ENCODE data around the gene PLEKHB2.
"Not testable (repeated sequence)": the region's sequence is repeated elsewhere in the genome, so short reads cannot be mapped to it uniquely, and the experiment has no call there.

PLEKHB2 gene

DNA sequence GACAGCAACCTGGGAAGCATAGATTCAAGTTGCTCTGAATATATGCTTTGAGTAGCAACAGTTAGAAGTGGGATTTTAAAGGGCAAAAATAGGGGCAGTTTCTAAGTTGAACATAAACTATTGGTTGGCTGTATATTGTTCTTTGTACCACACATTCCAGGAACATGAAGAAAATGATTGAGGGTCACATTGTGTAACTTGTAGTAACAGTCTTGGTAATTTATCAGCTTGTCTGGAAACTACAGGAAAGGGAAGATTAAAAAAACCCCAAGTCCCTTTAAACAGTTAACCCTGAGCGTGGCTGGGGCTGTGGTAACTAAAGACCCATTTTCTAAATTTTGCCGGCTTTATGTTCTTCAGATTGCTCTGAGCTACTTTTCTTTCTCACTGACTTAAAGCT, 7.4 kb downstream of the PLEKHB2 start:
- peaks cover 25% of the 10 kb centered on the region for H3K36me3 ChIP-seq (ENCODE audit: insufficient read depth, low read length)
- H3K9ac ChIP-seq (ENCODE audit: insufficient read length), result no peak overlapping the region
- no peak for TF ChIP-seq EZH2 (IDR thresholded peaks at IDR 0.05)
- no peak for TF ChIP-seq POLR2AphosphoS5 (IDR thresholded peaks at IDR 0.05; ENCODE audit: borderline replicate concordance, low read depth, low read length)
- no peak for TF ChIP-seq FOXP2 (optimal IDR thresholded peaks at IDR 0.05; ENCODE audit: control extremely low read depth, extremely low read length, insufficient read depth)
- DNase-seq (ENCODE audit: low read depth, low spot score), result no peak
- H3K27ac ChIP-seq, result no peak overlapping the region
- H3K4me3 ChIP-seq, result no peak overlapping the region
- H3K9me3 ChIP-seq (ENCODE audit: low read depth, low read length), result no peaks in the 10 kb centered on the region

DNA sequence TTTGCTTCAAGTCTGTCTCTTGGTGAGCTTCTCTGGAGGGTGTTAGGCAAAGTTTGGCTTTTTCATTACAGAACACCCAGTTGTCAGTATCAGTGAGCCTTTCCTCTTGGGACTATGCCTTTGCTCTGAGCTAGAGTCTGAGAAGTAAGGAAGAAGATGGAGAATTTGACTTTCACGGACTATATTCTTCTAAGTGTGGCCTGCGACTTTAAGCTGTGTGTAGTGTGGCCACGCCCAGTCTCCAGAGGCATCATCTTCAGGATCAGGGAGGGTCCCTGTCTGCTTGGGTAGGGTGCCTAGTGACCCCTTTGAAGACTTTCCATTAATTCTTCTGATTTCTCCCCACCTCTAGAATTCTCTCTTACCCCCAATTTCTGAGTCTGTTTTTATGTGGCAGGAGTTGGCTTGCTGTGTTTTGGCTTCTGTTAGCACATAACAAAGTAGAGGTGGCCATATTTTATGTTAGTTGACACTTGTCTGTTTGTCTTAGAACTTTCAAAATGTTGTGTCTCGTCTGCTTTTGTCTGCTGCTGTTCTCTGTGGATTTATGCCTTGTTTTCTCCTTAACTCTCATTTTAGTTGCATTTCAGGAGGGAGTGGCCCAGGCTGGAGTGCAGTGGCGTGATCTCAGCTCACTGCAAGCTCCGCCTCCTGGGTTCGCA, 8.6 kb downstream of the PLEKHB2 start:
- H3K9me3 ChIP-seq (ENCODE audit: low read depth, low read length), result no peaks in the 10 kb centered on the region
- no peak overlapping the region for H3K27ac ChIP-seq
- no peak overlapping the region for H3K4me3 ChIP-seq
- TF ChIP-seq EZH2 (IDR thresholded peaks at IDR 0.05) (no peak), FOXP2 (optimal IDR thresholded peaks at IDR 0.05; ENCODE audit: control extremely low read depth, extremely low read length, insufficient read depth) (no peak), POLR2AphosphoS5 (IDR thresholded peaks at IDR 0.05; ENCODE audit: borderline replicate concordance, low read depth, low read length) (no peak)
- no peak for DNase-seq (ENCODE audit: low read depth, low spot score)
- no peak overlapping the region for H3K9ac ChIP-seq (ENCODE audit: insufficient read length)
- peaks cover 25% of the 10 kb centered on the region for H3K36me3 ChIP-seq (ENCODE audit: insufficient read depth, low read length)

DNA sequence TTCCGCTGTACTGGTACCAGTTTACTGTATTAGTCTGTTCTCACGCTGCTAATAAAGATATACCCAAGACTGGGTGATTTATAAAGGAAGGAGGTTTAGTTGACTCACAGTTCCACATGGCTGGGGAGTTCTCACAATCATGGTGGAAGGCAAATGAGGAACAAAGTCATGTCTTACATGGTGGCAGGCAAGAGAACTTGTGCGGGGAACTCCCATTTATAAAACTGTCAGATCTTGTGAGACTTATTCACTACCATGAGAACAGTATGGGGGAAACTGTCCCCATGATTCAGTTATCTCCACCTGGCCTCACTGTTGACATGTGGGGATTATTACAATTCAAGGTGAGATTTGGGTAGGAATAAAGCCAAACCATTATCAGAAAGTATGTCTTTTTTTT, 9.8 kb downstream of the PLEKHB2 start:
- H3K4me3 ChIP-seq; H3K27ac ChIP-seq; DNase-seq (ENCODE audit: low read depth, low spot score); H3K9me3 ChIP-seq (ENCODE audit: low read depth, low read length); H3K9ac ChIP-seq (ENCODE audit: insufficient read length): not testable (repeated sequence)
- H3K36me3 ChIP-seq (ENCODE audit: insufficient read depth, low read length), result peaks cover 21% of the 10 kb centered on the region

- H3K9ac ChIP-seq (ENCODE audit: insufficient read length), result no peak overlapping the region
- peaks cover 15% of the 10 kb centered on the region; the same call in 1 of the 2 replicates for H3K36me3 ChIP-seq (ENCODE audit: insufficient read depth, low read length)
- DNase-seq (ENCODE audit: low read depth, low spot score), result no peak
- no peak overlapping the region for H3K4me3 ChIP-seq
- H3K9me3 ChIP-seq (ENCODE audit: low read depth, low read length), result no peaks in the 10 kb centered on the region
- TF ChIP-seq EZH2 (IDR thresholded peaks at IDR 0.05), result no peak
- no peak for TF ChIP-seq POLR2AphosphoS5 (IDR thresholded peaks at IDR 0.05; ENCODE audit: borderline replicate concordance, low read depth, low read length)
- no peak for TF ChIP-seq FOXP2 (optimal IDR thresholded peaks at IDR 0.05; ENCODE audit: control extremely low read depth, extremely low read length, insufficient read depth)
- no peak overlapping the region for H3K27ac ChIP-seq
These were observed 10.6 kb downstream of the PLEKHB2 start for GRCh38 chr2:131115752-131116151.

DNA sequence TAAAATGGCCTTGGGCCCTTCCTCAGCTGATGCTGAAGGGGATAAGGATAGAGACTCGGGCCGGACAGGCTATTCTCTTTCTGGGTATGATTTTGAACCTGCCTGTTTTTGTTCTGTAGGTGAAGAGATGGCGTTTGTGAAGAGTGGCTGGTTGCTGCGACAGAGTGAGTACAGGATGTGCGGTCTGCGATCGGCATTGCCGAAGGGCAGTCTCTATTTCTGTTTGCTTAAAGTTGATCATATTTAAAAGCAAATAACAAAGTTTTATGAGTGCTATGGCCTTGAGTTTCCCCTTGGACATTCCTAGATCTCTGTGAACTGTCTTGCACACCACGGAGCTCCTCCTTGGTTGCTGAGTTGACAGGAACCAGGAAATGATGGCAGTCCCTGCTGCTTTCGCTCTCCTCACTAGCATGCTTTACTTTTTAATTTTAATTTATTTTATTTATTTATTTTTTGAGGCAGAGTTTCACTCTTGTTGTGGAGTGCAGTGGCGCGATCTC, 15.7 kb downstream of the PLEKHB2 start:
- no peak overlapping the region for H3K4me3 ChIP-seq
- peaks cover 24% of the 10 kb centered on the region for H3K36me3 ChIP-seq (ENCODE audit: insufficient read depth, low read length)
- no peak overlapping the region for H3K9ac ChIP-seq (ENCODE audit: insufficient read length)
- no peak overlapping the region for H3K27ac ChIP-seq
- H3K9me3 ChIP-seq (ENCODE audit: low read depth, low read length), result no peaks in the 10 kb centered on the region
- TF ChIP-seq FOXP2 (optimal IDR thresholded peaks at IDR 0.05; ENCODE audit: control extremely low read depth, extremely low read length, insufficient read depth) (no peak), EZH2 (IDR thresholded peaks at IDR 0.05) (no peak)
- DNase-seq (ENCODE audit: low read depth, low spot score), result no peak

DNA sequence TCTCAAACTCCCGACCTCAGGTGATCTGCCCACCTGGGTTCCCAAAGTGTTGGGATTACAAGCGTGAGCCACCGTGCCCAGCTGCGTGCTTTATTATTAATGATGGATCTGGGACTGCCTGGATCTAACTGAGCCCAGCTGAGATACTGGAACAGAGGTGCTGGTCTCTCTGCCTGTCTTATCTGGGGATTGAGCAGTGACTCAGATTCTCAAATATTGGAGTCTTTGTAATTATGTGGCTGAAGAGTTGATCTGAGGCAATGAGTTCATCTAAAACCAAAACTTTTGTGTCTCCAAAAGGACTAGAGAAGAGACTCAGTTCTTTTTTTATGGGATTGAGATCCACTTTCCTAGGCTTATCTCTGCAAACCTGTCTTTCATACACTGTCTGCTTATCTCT, 16.3 kb downstream of the PLEKHB2 start:
- H3K4me3 ChIP-seq, result no peak overlapping the region
- TF ChIP-seq FOXP2 (optimal IDR thresholded peaks at IDR 0.05; ENCODE audit: control extremely low read depth, extremely low read length, insufficient read depth) (no peak), POLR2AphosphoS5 (IDR thresholded peaks at IDR 0.05; ENCODE audit: borderline replicate concordance, low read depth, low read length) (no peak), EZH2 (IDR thresholded peaks at IDR 0.05) (no peak)
- H3K9me3 ChIP-seq (ENCODE audit: low read depth, low read length), result no peaks in the 10 kb centered on the region
- H3K36me3 ChIP-seq (ENCODE audit: insufficient read depth, low read length), result peaks cover 24% of the 10 kb centered on the region
- DNase-seq (ENCODE audit: low read depth, low spot score), result no peak
- H3K9ac ChIP-seq (ENCODE audit: insufficient read length), result no peak overlapping the region
- no peak overlapping the region for H3K27ac ChIP-seq

DNA sequence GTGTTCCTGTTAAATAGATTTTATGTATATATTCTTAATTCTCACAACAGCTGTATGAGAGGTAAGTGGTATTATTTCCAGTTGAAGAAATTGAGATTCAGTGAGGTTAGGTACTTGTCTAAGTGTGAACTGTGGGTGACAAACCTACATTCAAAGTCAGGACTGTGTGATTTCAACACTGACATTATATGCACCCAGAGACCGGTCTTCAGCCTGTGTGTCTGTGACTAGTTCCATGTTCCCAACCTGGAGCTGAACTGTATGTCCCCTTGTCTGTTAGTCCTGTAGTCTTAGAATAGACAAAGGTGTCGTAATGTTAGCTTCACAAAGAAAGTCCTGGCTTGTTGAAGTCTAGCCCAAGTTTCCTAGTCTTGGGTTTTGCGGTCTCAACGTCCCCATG, 17.4 kb downstream of the PLEKHB2 start:
- H3K27ac ChIP-seq, result no peak overlapping the region
- peaks cover 34% of the 10 kb centered on the region for H3K36me3 ChIP-seq (ENCODE audit: insufficient read depth, low read length)
- no peak overlapping the region for H3K4me3 ChIP-seq
- no peaks in the 10 kb centered on the region for H3K9me3 ChIP-seq (ENCODE audit: low read depth, low read length)
- DNase-seq (ENCODE audit: low read depth, low spot score), result no peak
- TF ChIP-seq POLR2AphosphoS5 (IDR thresholded peaks at IDR 0.05; ENCODE audit: borderline replicate concordance, low read depth, low read length) (no peak), EZH2 (IDR thresholded peaks at IDR 0.05) (no peak), FOXP2 (optimal IDR thresholded peaks at IDR 0.05; ENCODE audit: control extremely low read depth, extremely low read length, insufficient read depth) (no peak)
- no peak overlapping the region for H3K9ac ChIP-seq (ENCODE audit: insufficient read length)

- H3K9me3 ChIP-seq (ENCODE audit: low read depth, low read length), result no peaks in the 10 kb centered on the region
- TF ChIP-seq POLR2AphosphoS5 (IDR thresholded peaks at IDR 0.05; ENCODE audit: borderline replicate concordance, low read depth, low read length), result no peak
- no peak for TF ChIP-seq EZH2 (IDR thresholded peaks at IDR 0.05)
- TF ChIP-seq FOXP2 (optimal IDR thresholded peaks at IDR 0.05; ENCODE audit: control extremely low read depth, extremely low read length, insufficient read depth), result no peak
- H3K9ac ChIP-seq (ENCODE audit: insufficient read length), result no peak overlapping the region
- no peak overlapping the region for H3K27ac ChIP-seq
- H3K36me3 ChIP-seq (ENCODE audit: insufficient read depth, low read length), result peaks cover 41% of the 10 kb centered on the region
- DNase-seq (ENCODE audit: low read depth, low spot score), result no peak
- no peak overlapping the region for H3K4me3 ChIP-seq
These were observed 18.1 kb downstream of the PLEKHB2 start for GRCh38 chr2:131123192-131123591.

GRCh38 chr2:131125195-131125757, 20.1 kb downstream of the PLEKHB2 start:
- Histone ChIP-seq H3K27ac (no peak overlapping the region), H3K4me3 (no peak overlapping the region), H3K9me3 (ENCODE audit: low read depth, low read length) (no peaks in the 10 kb centered on the region), H3K36me3 (ENCODE audit: insufficient read depth, low read length) (peaks cover 59% of the 10 kb centered on the region), H3K9ac (ENCODE audit: insufficient read length) (no peak overlapping the region)
- DNase-seq (ENCODE audit: low read depth, low spot score), result no peak
- no peak for TF ChIP-seq POLR2AphosphoS5 (IDR thresholded peaks at IDR 0.05; ENCODE audit: borderline replicate concordance, low read depth, low read length)
- no peak for TF ChIP-seq EZH2 (IDR thresholded peaks at IDR 0.05)
- TF ChIP-seq FOXP2 (optimal IDR thresholded peaks at IDR 0.05; ENCODE audit: control extremely low read depth, extremely low read length, insufficient read depth), result no peak
